Neural progenitor cell (in vitro differentiated cells): Measurements from ENCODE around the gene AHNAK2.

Source experiments
- CTCF ChIP-seq: fragments of 200-600 bp; sonication (generic); IDR thresholded peaks from 2 replicates; pipeline ENCODE4 v1.5.1; 2017; ENCODE audit warnings: antibody characterized with exemption, mild to moderate bottlenecking
- EZH2 ChIP-seq: fragments of 200-600 bp; sonication (generic); IDR thresholded peaks from 2 replicates; pipeline ENCODE4 v1.6.1; 2017; ENCODE audit warnings: antibody characterized with exemption, mild to moderate bottlenecking, moderate library complexity
- EZH2phosphoT487 ChIP-seq: fragments of 200-600 bp; sonication (generic); IDR thresholded peaks from 2 replicates; pipeline ENCODE4 v1.6.1; 2017; ENCODE audit warnings: antibody characterized with exemption

DNA sequence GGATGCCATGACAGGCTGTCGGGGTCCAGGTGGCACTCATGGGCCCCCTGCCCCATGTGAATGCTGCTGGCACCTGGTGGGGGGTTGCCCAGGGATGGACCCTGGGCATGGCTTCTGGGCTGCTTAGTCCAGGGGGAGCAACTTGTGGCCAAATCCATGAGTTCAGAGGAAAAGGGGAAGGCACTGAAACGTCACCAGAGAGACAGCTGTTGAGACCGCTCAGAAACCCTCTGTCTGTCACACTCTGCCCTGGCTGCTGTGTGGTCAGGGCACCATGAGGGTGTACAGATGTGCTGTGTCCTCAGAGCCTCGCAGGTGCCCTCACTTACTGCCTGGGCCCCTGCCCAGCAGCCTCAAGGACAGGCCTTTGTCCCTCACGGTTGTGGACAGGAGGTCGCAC, 16.8 kb upstream of the AHNAK2 start:
- no peak for TF ChIP-seq EZH2
- no peak for TF ChIP-seq CTCF
- TF ChIP-seq EZH2phosphoT487 = no peak
